ENCODE measurements around the gene FGFRL1.

DNA sequence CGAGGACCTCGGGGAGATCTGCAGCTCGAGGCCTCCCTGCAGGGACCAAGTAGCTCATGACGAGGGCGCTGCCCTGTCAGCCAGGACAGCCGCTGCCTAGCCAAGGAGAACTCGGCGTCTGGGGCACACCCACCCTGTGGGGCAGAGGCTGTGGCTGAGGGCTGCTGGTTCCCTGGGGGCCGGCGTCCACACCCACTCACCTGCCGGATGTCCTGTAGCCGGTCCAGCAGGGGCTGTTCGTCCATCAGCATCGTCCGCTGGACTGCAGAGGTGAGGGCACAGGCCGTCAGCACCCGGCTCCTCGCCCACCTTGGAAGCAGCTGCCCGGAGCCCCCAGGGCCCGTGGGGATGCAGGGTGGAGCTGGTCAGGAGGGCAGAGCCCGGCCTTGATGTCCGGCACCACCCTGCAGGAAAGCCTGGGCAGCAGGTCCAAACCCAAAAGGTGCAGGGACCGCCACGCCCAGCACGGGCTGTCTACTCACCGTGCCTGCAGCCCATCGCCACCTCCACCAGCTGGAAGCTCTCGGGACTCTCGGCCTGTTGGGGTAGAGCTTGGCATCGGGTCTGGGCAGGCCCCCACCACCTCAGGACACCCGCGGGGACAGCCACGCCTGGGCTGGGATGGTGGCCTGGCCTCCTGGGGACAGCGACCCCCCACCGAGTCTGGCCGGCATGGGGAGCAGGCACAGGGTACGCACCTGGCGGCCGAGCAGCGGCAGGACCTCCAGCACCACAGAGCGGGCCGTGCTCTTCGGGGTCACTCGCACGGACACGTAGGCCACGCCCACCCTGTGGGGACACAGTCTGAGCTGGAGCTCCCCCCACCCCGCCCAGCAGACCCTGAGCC, 44.9 kb upstream of the FGFRL1 start:
- TF ChIP-seq, protein P1, sequence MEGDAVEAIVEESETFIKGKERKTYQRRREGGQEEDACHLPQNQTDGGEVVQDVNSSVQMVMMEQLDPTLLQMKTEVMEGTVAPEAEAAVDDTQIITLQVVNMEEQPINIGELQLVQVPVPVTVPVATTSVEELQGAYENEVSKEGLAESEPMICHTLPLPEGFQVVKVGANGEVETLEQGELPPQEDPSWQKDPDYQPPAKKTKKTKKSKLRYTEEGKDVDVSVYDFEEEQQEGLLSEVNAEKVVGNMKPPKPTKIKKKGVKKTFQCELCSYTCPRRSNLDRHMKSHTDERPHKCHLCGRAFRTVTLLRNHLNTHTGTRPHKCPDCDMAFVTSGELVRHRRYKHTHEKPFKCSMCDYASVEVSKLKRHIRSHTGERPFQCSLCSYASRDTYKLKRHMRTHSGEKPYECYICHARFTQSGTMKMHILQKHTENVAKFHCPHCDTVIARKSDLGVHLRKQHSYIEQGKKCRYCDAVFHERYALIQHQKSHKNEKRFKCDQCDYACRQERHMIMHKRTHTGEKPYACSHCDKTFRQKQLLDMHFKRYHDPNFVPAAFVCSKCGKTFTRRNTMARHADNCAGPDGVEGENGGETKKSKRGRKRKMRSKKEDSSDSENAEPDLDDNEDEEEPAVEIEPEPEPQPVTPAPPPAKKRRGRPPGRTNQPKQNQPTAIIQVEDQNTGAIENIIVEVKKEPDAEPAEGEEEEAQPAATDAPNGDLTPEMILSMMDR (IDR thresholded peaks at IDR 0.05) = no peak
- TF ChIP-seq, protein P2, sequence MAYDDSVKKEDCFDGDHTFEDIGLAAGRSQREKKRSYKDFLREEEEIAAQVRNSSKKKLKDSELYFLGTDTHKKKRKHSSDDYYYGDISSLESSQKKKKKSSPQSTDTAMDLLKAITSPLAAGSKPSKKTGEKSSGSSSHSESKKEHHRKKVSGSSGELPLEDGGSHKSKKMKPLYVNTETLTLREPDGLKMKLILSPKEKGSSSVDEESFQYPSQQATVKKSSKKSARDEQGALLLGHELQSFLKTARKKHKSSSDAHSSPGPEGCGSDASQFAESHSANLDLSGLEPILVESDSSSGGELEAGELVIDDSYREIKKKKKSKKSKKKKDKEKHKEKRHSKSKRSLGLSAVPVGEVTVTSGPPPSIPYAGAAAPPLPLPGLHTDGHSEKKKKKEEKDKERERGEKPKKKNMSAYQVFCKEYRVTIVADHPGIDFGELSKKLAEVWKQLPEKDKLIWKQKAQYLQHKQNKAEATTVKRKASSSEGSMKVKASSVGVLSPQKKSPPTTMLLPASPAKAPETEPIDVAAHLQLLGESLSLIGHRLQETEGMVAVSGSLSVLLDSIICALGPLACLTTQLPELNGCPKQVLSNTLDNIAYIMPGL (CRISPR knock-in tag; IDR thresholded peaks at IDR 0.05; ENCODE audit: borderline replicate concordance) = no peak
- TF ChIP-seq, protein P3, sequence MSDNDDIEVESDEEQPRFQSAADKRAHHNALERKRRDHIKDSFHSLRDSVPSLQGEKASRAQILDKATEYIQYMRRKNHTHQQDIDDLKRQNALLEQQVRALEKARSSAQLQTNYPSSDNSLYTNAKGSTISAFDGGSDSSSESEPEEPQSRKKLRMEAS (IDR thresholded peaks at IDR 0.05) = no peak
- TF ChIP-seq, protein P4, sequence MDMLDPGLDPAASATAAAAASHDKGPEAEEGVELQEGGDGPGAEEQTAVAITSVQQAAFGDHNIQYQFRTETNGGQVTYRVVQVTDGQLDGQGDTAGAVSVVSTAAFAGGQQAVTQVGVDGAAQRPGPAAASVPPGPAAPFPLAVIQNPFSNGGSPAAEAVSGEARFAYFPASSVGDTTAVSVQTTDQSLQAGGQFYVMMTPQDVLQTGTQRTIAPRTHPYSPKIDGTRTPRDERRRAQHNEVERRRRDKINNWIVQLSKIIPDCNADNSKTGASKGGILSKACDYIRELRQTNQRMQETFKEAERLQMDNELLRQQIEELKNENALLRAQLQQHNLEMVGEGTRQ (IDR thresholded peaks at IDR 0.05) = no peak
- TF ChIP-seq BHLHE40 (IDR thresholded peaks at IDR 0.05; ENCODE audit: low read depth, low read length) (no peak), MAZ (IDR thresholded peaks at IDR 0.05; ENCODE audit: borderline replicate concordance, low read depth, low read length) (no peak)
